ENCODE data around the gene RNU6-1. TPM values are rescaled to one million over a fixed set of nuclear protein-coding genes. Genes with fewer than 3 reads are reported as not detected.

The RNU6-1 gene
- total RNA-seq, 1 donor: not detected

DNA sequence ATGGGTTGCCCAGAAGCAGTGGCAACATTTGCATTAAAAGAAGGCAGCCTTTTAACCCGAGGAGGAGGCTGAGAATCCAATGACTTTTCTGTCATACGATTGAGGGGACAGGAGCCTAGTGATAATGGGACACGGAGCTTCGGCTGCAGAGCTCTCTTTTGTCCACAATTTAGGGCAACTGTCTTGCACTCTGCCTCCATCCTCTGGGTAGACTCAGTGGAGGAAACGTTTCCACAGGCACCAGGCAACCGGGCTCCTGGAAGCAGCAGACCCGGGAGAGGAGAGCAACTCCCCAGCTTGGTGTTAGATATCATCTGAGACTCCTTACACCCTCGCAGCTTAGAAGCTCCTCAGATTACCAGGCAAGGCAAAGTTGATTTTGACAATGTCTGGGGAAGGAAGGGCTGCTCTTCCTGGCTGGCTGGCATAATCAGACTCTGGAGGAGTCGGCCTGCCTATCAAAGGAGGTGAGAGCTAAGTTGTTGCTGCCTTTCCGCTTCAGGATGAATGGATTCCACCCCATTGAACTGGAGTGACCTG, 43.5 kb upstream of the RNU6-1 start:
- TF ChIP-seq, protein P1, sequence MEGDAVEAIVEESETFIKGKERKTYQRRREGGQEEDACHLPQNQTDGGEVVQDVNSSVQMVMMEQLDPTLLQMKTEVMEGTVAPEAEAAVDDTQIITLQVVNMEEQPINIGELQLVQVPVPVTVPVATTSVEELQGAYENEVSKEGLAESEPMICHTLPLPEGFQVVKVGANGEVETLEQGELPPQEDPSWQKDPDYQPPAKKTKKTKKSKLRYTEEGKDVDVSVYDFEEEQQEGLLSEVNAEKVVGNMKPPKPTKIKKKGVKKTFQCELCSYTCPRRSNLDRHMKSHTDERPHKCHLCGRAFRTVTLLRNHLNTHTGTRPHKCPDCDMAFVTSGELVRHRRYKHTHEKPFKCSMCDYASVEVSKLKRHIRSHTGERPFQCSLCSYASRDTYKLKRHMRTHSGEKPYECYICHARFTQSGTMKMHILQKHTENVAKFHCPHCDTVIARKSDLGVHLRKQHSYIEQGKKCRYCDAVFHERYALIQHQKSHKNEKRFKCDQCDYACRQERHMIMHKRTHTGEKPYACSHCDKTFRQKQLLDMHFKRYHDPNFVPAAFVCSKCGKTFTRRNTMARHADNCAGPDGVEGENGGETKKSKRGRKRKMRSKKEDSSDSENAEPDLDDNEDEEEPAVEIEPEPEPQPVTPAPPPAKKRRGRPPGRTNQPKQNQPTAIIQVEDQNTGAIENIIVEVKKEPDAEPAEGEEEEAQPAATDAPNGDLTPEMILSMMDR (IDR thresholded peaks at IDR 0.05; ENCODE audit: insufficient read depth, low read depth, low read length): no peak
- no peak for DNase-seq (ENCODE audit: low read depth)

DNA sequence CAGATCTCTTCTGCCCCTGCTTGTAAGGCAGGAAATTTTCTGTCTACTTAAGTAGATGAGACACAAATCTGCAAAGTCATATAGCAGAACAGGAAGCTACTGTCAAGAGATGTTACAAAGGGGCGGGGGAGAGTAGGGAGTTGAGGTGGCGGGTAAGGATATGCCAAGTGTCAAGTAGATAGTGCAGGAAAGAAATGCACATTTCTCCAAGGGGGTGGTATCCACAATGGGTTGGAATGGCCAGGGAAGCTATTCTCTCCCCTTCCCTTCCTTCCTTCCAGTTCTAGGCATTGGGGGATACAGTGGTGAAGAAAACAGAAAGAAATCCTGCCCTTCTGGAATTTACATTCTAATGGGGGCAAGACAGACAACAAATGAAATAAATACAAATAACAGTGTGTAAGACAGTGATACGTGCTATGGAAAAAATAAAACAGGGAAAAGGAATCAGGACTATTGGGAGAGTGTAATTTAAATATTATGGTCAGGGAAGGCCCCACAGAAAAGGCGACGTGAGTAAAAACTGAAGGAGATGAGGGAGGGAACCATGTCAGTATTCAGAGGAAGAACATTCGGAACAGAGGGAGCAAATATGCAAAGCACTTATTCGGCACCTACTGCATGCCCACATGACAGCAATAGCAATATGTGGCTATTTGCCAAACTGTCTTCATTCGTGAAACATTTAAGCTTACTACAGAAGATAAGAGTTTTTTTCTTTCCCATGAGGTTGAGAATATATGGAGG, 42.8 kb upstream of the RNU6-1 start:
- DNase-seq (ENCODE audit: low read depth): peak; percentile 28
- no peak overlapping the region for H3K4me3 ChIP-seq (ENCODE audit: low read depth, low read length)
- TF ChIP-seq, protein P1 (IDR thresholded peaks at IDR 0.05; ENCODE audit: insufficient read depth, low read depth, low read length): no peak

More for the DNA sequence above, 43.5 kb upstream of the RNU6-1 start:
- H3K4me3 ChIP-seq (ENCODE audit: low read depth, low read length): no peak overlapping the region

DNA sequence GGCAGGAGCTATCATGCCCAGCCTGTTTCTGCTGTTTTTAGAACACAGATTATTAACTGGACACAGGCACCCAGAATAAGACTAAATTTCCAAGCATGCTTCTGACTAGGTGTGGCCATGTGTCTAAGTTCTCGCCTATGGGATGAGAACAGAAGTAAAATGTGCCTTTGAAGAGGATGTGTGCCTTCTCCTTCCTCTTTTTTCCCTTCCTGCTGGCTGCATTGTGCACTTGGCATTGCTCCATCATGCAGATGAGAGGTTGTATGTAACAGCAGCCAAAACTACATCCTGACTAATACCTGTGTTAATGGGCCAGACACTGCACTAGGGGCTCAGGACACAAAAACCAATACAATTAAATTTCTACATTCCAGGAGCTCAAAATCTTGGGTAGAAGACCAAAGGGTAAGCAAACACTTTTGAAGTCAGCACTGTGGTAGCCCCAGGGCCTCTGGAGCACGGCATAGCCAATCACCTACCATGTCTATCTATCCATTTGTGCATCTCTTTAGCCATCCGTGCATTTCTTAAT, 40.9 kb upstream of the RNU6-1 start:
- no peak overlapping the region for H3K4me3 ChIP-seq (ENCODE audit: low read depth, low read length)
- DNase-seq (ENCODE audit: low read depth): no peak
- TF ChIP-seq, protein P1 (IDR thresholded peaks at IDR 0.05; ENCODE audit: insufficient read depth, low read depth, low read length): no peak

DNA sequence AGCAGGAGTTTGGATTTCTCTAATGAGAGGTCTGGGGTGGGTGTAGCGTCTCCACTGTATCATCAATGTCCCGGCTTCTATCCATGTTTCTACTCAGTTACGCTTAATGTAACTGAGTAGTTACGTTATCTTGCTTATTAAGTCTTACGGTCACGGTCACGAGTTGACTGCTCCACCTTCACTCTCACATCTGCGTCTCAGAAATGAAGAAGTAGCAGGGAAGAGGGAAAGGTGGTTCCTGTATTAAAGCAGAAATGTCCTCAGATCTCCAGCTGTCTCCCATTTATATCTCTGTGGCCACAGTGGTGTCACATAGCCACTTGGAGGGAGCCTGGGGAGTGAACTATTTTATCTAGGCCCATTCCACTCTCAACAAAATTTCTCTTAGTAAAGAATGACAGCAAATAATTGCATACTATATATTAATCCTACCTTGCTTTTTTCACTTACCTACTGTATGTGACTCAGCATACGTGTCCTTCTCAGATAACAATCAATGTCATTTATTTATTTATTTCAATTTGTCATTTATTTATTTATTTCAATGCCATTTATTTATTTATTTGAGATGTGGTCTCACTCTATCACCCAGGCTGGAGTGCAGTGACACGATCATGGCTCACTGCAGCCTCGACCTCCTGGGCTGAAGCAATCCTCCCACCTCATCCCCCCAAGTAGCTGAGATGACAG, 39.7 kb upstream of the RNU6-1 start:
- no peak overlapping the region for H3K4me3 ChIP-seq (ENCODE audit: low read depth, low read length)
- DNase-seq (ENCODE audit: low read depth): no peak
- TF ChIP-seq, protein P1 (IDR thresholded peaks at IDR 0.05; ENCODE audit: insufficient read depth, low read depth, low read length): no peak

DNA sequence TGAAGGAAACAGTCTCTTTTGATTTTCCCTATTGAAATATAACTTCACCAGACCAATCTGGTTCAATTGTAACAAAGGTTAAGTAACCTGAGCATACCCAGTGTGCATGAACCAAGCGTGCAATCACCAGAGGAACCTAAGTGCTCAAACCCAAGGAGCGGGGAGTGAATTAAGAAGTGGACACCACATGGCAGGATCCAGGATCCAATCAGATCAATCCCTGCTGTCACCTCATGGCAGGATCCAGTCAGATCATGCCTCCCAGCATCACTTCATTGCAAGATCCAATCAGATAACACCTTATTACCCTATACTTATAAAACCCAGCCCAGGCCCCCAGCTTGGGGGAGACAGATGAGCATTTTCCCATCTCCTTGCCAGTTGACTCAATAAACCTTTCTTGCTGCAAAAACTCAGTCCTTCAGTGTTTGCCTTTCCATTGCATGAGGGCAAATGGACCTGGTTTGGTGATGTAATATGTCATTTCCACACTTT, 38.9 kb upstream of the RNU6-1 start:
- H3K4me3 ChIP-seq (ENCODE audit: low read depth, low read length): no peak overlapping the region
- TF ChIP-seq, protein P1 (IDR thresholded peaks at IDR 0.05; ENCODE audit: insufficient read depth, low read depth, low read length): no peak
- DNase-seq (ENCODE audit: low read depth): no peak

DNA sequence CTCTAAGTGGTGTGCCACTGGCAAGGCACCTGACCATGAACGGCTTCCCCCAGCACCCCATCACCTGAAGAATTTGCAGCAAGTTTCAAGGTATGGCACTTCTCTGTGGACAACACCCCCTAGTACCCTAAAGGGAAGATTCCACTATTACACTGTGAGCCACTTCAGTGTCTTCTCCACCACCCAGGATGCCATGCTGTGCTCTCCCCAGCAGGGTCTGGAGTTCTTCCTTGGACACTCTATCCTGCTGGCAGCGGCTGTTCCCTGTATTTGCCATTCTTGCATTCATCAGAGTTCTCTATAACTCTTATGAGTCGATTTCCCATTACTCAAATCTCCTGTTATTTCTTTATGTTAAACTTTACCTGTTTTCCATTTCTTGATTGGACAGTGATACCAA, 33.9 kb upstream of the RNU6-1 start:
- DNase-seq (ENCODE audit: low read depth): no peak
- no peak overlapping the region for H3K4me3 ChIP-seq (ENCODE audit: low read depth, low read length)
- TF ChIP-seq, protein P1 (IDR thresholded peaks at IDR 0.05; ENCODE audit: insufficient read depth, low read depth, low read length): no peak

Measured in fibroblast of villous mesenchyme (primary cell).